ENCODE data around the gene DENND1A.

DNA sequence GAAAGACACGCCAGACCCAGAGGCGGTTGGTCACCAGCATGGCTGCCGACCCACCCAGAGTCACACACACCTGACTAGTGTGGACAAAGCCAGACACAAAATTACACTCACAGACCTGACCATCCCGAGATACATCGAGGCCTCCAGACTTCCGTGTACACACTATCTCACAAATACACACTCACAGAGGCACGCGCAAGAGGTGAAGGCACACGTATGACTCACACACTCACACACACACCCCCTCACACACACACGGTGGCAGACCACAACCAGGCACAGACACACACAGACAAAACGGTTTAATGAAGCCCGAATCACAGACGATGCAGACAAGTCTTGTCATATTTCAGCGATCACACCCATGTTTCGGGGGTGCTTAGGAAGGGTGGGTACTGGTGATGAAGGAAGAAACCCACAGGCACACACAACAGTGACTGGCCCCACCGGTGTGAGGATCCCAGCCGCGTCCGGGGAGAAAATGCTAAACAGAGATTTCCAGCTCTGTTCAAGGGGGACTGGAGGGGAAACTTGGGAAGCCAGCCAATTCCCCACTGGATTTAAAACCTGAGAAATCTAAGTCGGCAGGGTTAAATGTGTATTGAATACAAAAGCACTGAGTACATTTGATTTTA lies 522.6 kb downstream of the DENND1A start:
- TF ChIP-seq, protein P1, sequence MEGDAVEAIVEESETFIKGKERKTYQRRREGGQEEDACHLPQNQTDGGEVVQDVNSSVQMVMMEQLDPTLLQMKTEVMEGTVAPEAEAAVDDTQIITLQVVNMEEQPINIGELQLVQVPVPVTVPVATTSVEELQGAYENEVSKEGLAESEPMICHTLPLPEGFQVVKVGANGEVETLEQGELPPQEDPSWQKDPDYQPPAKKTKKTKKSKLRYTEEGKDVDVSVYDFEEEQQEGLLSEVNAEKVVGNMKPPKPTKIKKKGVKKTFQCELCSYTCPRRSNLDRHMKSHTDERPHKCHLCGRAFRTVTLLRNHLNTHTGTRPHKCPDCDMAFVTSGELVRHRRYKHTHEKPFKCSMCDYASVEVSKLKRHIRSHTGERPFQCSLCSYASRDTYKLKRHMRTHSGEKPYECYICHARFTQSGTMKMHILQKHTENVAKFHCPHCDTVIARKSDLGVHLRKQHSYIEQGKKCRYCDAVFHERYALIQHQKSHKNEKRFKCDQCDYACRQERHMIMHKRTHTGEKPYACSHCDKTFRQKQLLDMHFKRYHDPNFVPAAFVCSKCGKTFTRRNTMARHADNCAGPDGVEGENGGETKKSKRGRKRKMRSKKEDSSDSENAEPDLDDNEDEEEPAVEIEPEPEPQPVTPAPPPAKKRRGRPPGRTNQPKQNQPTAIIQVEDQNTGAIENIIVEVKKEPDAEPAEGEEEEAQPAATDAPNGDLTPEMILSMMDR (IDR thresholded peaks at IDR 0.05): no peak
- no peak for TF ChIP-seq POLR2A (IDR thresholded peaks at IDR 0.05)
